Calu3 (cell line): Measurements from ENCODE around the gene CALU. TPM values are rescaled to one million over a fixed set of nuclear protein-coding genes. Genes with fewer than 3 reads are reported as not detected.

Experiments
- BruUV-seq: library from RNA; stranded (reverse); fragments of 400-500 nt; replicated peaks from 2 replicates; lab custom pipeline; 2021; lab: Mats Ljungman, UMichigan
- CTCF ChIA-PET: fragments of 300-600 bp; sonication (Branson Sonifier 250); formaldehyde crosslinking; loops from one replicate; lab custom pipeline; 2022; ENCODE audit warnings: antibody characterized with exemption; lab: Charles Lee
- DNase-seq: peaks from one replicate; pipeline ENCODE4 v3.0.0; 2022
- H3K27ac Mint-ChIP-seq: one replicate; pipeline ENCODE4 v1.8.0; 2022; ENCODE audit warnings: mixed read lengths; ENCODE audit not compliant: unreplicated experiment
- H3K27me3 Mint-ChIP-seq: one replicate; pipeline ENCODE4 v1.8.0; 2022; ENCODE audit warnings: mixed read lengths; ENCODE audit not compliant: unreplicated experiment
- H3K36me3 Mint-ChIP-seq: one replicate; pipeline ENCODE4 v1.8.0; 2022; ENCODE audit warnings: mild to moderate bottlenecking, moderate library complexity, mixed read lengths; ENCODE audit not compliant: insufficient read depth, unreplicated experiment
- H3K4me1 Mint-ChIP-seq: one replicate; pipeline ENCODE4 v1.8.0; 2022; ENCODE audit warnings: mild to moderate bottlenecking, low read depth, mixed read lengths; ENCODE audit not compliant: unreplicated experiment
- H3K4me3 Mint-ChIP-seq: one replicate; pipeline ENCODE4 v1.8.0; 2022; ENCODE audit warnings: mild to moderate bottlenecking, low read depth, moderate library complexity, mixed read lengths; ENCODE audit not compliant: unreplicated experiment
- H3K9me3 Mint-ChIP-seq: one replicate; pipeline ENCODE4 v1.8.0; 2022; ENCODE audit warnings: low read depth, mixed read lengths; ENCODE audit not compliant: unreplicated experiment
- intact Hi-C: fragments of 100-400 bp; cut with micrococcal nuclease; formaldehyde crosslinking; loops from one replicate; pipeline ENCODE4 v1.10.0; 2022; ENCODE audit not compliant: unreplicated experiment
- total RNA-seq: library from RNA; stranded (reverse); gene quantifications from 2 replicates; pipeline ENCODE4 v1.2.3, GENCODE V29; 2022
- TF ChIP-seq, protein P1 (sequence below): fragments of 200-600 bp; IDR thresholded peaks from one replicate; pipeline ENCODE4 v1.8.0; 2022; ENCODE audit warnings: antibody characterized with exemption; ENCODE audit not compliant: unreplicated experiment

The CALU gene
- total RNA-seq, 1 experiment from 2014 or later = 154 TPM

DNA sequence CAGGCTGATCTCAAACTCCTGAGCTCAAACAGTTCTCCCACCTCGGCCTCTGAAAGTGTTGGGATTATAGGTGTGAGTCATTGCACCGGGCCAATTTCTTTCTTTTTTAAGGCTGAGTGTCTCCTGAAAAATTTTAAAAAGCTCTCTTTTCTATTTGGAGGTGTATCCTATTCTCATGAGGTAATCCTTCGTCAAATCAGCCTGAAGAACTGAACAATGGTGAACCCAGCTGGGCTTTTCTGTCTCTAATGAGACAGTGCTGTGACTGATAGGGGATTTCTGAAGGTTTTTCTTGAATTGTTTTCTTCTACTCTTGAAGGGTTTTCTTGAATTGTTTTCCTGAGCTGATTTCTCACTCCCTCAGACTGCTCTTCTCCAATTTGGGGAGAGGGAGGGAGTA is 30.9 kb upstream of the CALU start:
- Mint-ChIP-seq H3K27ac (no peak overlapping the region), H3K36me3 (no peaks in the 10 kb centered on the region), H3K27me3 (no peaks in the 10 kb centered on the region), H3K9me3 (peaks cover 2% of the 10 kb centered on the region), H3K4me3 (no peak overlapping the region), H3K4me1 (no peaks in the 10 kb centered on the region)
- BruUV-seq = no TSS peak
- CTCF ChIA-PET = no interaction called here
- no peak for DNase-seq
- TF ChIP-seq, protein P1, sequence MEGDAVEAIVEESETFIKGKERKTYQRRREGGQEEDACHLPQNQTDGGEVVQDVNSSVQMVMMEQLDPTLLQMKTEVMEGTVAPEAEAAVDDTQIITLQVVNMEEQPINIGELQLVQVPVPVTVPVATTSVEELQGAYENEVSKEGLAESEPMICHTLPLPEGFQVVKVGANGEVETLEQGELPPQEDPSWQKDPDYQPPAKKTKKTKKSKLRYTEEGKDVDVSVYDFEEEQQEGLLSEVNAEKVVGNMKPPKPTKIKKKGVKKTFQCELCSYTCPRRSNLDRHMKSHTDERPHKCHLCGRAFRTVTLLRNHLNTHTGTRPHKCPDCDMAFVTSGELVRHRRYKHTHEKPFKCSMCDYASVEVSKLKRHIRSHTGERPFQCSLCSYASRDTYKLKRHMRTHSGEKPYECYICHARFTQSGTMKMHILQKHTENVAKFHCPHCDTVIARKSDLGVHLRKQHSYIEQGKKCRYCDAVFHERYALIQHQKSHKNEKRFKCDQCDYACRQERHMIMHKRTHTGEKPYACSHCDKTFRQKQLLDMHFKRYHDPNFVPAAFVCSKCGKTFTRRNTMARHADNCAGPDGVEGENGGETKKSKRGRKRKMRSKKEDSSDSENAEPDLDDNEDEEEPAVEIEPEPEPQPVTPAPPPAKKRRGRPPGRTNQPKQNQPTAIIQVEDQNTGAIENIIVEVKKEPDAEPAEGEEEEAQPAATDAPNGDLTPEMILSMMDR = no peak
- intact Hi-C loops = no loop called here

DNA sequence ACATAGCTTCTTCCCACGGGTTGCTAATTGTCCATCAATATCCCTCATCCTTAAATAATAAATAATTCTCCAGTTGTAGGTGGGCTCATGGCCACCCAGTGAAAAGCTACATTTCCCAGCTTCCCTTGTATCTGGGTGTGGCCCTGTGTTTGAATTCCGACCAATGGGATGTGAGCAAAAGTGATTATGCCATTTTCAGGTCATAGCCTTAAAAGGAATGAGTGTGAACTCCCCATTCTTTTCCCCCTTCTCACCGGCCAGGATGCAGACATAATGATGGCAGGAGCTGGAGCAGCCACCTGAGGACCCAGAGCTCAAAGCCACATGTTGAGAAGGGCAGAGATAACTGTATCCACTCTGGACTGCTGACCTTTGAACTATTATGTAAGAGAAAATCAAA is 30.3 kb upstream of the CALU start:
- peaks cover 2% of the 10 kb centered on the region for H3K9me3 Mint-ChIP-seq
- TF ChIP-seq, protein P1 = no peak
- no peak for DNase-seq
- no TSS peak for BruUV-seq
- H3K4me3 Mint-ChIP-seq = no peak overlapping the region
- H3K36me3 Mint-ChIP-seq = no peaks in the 10 kb centered on the region
- H3K27ac Mint-ChIP-seq = no peak overlapping the region
- CTCF ChIA-PET = no interaction called here
- H3K27me3 Mint-ChIP-seq = no peaks in the 10 kb centered on the region
- intact Hi-C loops = no loop called here
- H3K4me1 Mint-ChIP-seq = no peaks in the 10 kb centered on the region

DNA sequence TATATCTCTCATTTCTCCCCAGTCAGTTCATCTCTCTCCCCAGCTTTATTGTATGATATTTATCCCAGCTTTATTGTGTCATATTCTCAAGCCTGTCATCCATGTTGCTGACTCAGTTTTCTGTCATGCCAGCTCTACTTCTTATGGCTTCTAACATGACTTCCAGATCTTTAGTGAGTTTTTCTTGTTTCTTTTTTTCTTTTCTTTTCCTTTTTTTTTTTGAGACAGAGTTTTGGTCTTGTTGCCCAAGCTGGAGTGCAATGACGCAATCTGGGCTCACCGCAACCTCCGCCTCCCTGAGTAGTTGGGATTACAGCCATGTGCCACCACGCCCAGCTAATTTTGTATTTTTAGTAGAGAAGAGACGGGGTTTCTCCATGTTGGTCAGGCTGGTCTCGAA is 28.7 kb upstream of the CALU start:
- Mint-ChIP-seq H3K36me3 (no peaks in the 10 kb centered on the region), H3K9me3 (peaks cover 2% of the 10 kb centered on the region), H3K27ac (no peak overlapping the region), H3K27me3 (peaks cover 3% of the 10 kb centered on the region), H3K4me3 (no peak overlapping the region), H3K4me1 (no peaks in the 10 kb centered on the region)
- TF ChIP-seq, protein P1 = no peak
- intact Hi-C loops = no loop called here
- no peak for DNase-seq
- BruUV-seq = no TSS peak
- CTCF ChIA-PET = no interaction called here

DNA sequence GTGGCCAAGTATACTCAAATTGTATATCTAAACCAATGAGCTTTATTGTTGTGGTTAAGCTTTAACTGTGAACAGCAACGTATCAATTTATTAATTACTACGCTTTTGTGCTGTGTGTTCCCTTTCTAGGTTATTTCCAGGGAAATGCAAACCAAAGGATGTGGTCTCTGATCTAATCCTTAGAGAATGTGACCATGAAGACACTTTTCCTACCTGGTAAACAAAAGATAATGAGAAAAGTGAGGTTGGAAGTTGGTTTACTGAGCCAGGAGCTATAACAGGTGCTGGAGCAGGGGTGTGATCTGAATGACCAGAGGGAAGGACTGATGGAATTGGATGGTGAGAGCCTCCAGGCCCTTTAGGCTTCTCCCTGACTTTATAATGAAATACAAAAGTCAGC is 25.4 kb upstream of the CALU start:
- no peak for DNase-seq
- peaks cover 22% of the 10 kb centered on the region for H3K27me3 Mint-ChIP-seq
- no peak overlapping the region for H3K4me3 Mint-ChIP-seq
- H3K27ac Mint-ChIP-seq = no peak overlapping the region
- H3K36me3 Mint-ChIP-seq = no peaks in the 10 kb centered on the region
- peaks cover 2% of the 10 kb centered on the region for H3K9me3 Mint-ChIP-seq
- intact Hi-C loops = no loop called here
- H3K4me1 Mint-ChIP-seq = no peaks in the 10 kb centered on the region
- TF ChIP-seq, protein P1 = no peak
- CTCF ChIA-PET = interaction anchor here (0.6 kb wide), 1 partner anchor 339 kb away, joined by 4 read pairs; no protein-coding TSS in a partner anchor
- no TSS peak for BruUV-seq
